DND-41 (cell line): ENCODE results near the gene THRB.

Source experiments
- ATAC-seq: fragments of 200-7000 bp; cut with Tn5 transposase; 3 replicates; pipeline ENCODE4 v1.9.1; 2021; ENCODE audit warnings: low read depth; ENCODE audit not compliant: insufficient read depth
- DNase-seq: peaks from one replicate; pipeline ENCODE4 v3.0.0-alpha.2; 2020
- H2AFZ ChIP-seq: 2 replicates; pipeline ENCODE4 v1.6.0; 2012; ENCODE audit warnings: low read depth, low read length
- H3K27ac ChIP-seq: 2 replicates; pipeline ENCODE4 v1.5.1; 2012; ENCODE audit warnings: low read length, inconsistent platforms
- H3K27me3 ChIP-seq: fragments of 200-600 bp; sonication (generic); 2 replicates; pipeline ENCODE4 v1.6.0; 2012; ENCODE audit warnings: low read length, mild to moderate bottlenecking, inconsistent platforms; ENCODE audit not compliant: insufficient read depth, poor library complexity
- H3K36me3 ChIP-seq: 2 replicates; pipeline ENCODE4 v1.5.1; 2012; ENCODE audit warnings: low read length, inconsistent platforms; ENCODE audit not compliant: insufficient read depth
- H3K4me1 ChIP-seq: 2 replicates; pipeline ENCODE4 v1.5.1; 2012; ENCODE audit warnings: mild to moderate bottlenecking, low read length; ENCODE audit not compliant: insufficient read depth
- H3K4me2 ChIP-seq: 2 replicates; pipeline ENCODE4 v1.6.0; 2012; ENCODE audit warnings: mild to moderate bottlenecking, moderate library complexity, low read length, inconsistent platforms; ENCODE audit not compliant: insufficient read depth
- H3K4me3 ChIP-seq, 2 experiments: fragments of 200-600 bp in 1 of 2; shearing (Covaris generic) in 1 of 2; 2 replicates each; pipeline ENCODE4 v1.5.1; 2012 to 2016; ENCODE audit warnings: inconsistent platforms in 2 of 2, low read length in 2 of 2, mild to moderate bottlenecking in 2 of 2, low read depth in 1 of 2, moderate library complexity in 1 of 2
- H3K79me2 ChIP-seq: 2 replicates; pipeline ENCODE4 v1.6.0; 2012; ENCODE audit warnings: low read length, inconsistent platforms; ENCODE audit not compliant: insufficient read depth
- H3K9ac ChIP-seq: 2 replicates; pipeline ENCODE4 v1.6.0; 2012; ENCODE audit warnings: low read depth, mild to moderate bottlenecking, inconsistent platforms, low read length, moderate library complexity
- H3K9me3 ChIP-seq: 2 replicates; pipeline ENCODE4 v1.5.1; 2012; ENCODE audit warnings: low read length, moderate library complexity, mild to moderate bottlenecking, inconsistent platforms; ENCODE audit not compliant: insufficient read depth, severe bottlenecking
- H4K20me1 ChIP-seq: 2 replicates; pipeline ENCODE4 v1.6.0; 2012; ENCODE audit warnings: low read length; ENCODE audit not compliant: insufficient read depth
- CTCF ChIP-seq: IDR thresholded peaks from 2 replicates; pipeline ENCODE4 v1.5.1; 2012; ENCODE audit warnings: borderline replicate concordance, low read length, moderate library complexity, mild to moderate bottlenecking; ENCODE audit not compliant: poor library complexity, severe bottlenecking; ENCODE audit errors: extremely low read depth
- EZH2 ChIP-seq: IDR thresholded peaks from 3 replicates; pipeline ENCODE4 v1.6.1; 2012; ENCODE audit warnings: borderline replicate concordance, low read depth, mild to moderate bottlenecking, moderate library complexity, low read length, inconsistent platforms; ENCODE audit not compliant: severe bottlenecking

The THRB gene

DNA sequence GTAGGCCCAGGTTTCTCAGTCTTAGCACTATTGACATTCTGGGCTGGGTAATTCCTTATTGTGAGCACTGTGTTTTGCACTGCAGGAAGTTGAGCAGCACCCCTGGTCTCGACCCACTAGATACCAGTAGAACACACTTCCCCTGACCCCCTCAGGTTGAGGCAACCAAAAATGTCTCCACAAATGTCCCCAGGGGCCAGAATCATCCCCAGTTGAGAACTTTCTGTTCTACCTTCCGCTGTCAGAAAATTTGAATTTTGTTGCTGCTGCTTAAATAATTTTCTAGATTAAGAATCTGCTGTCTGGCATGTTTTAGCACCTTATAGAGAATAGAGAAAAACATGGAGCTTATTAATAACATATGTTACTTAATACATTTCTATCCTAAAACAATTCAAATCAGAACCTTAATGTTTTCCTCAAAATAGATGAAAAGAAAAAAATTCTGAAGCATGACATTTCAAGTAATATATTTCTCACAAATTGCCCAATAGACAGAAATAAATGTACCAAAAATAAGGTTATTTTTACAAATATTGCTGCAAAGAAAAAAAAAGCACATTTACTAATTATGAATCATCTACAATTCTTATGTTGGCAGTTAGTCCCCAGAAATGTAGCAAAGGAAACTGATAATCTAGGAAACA, 13.2 kb upstream of the THRB start:
- TF ChIP-seq EZH2 (no peak), CTCF (no peak)
- DNase-seq (no peak), ATAC-seq (no peak)
- Histone ChIP-seq H3K27ac (no peak overlapping the region), H3K9me3 (no peaks in the 10 kb centered on the region), H3K9ac (no peak overlapping the region), H2AFZ (no peak overlapping the region), H3K4me1 (no peaks in the 10 kb centered on the region), H3K27me3 (no peaks in the 10 kb centered on the region), H4K20me1 (no peaks in the 10 kb centered on the region), H3K4me3 (no peak overlapping the region), H3K79me2 (no peaks in the 10 kb centered on the region), H3K4me2 (no peak overlapping the region), H3K36me3 (no peaks in the 10 kb centered on the region)

DNA sequence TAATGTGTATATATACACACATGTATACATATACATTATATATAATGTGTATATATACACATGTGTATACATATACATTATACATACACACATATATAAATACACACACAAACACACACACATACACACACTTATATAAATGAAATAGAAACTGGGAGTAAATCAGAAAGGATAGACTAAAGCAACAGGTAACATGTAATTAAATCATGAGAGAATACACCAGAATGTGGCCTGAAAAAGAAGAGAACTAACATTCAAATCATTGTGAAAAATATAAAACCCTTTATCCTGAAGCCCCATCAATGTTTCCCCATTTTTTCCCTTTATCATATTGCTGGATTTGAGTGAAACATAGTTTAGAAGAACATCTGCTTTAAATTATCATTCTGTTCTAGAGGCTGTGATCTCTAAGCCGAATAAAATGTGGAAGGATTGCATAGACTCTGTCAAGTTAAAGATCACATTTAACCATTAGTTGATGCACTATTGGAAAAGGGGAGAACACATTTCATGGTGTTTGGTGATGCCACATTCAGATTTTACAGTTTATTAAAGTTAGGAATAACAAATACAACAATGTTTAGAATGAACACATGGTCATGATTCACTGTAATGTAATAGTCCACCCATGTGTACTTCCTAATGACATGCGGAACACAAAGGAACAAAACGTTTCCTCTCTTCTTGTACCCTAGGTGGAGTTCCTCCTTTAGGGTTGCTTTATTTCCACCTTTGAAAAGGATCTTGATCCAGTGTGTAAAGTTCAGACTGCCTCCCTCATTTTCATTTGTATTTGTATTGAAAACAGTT, 12.5 kb upstream of the THRB start:
- no peaks in the 10 kb centered on the region for H3K27me3 ChIP-seq
- no peaks in the 10 kb centered on the region for H3K79me2 ChIP-seq
- H3K4me1 ChIP-seq, result no peaks in the 10 kb centered on the region
- H3K4me3 ChIP-seq, result no peak overlapping the region
- ATAC-seq (no peak), DNase-seq (no peak)
- no peak overlapping the region for H3K4me2 ChIP-seq
- no peak overlapping the region for H2AFZ ChIP-seq
- H3K9ac ChIP-seq, result no peak overlapping the region
- no peaks in the 10 kb centered on the region for H3K36me3 ChIP-seq
- no peaks in the 10 kb centered on the region for H3K9me3 ChIP-seq
- no peak overlapping the region for H3K27ac ChIP-seq
- H4K20me1 ChIP-seq, result no peaks in the 10 kb centered on the region
- TF ChIP-seq EZH2 (no peak), CTCF (no peak)

GRCh38 chr3:24505691-24506550, 11.3 kb upstream of the THRB start:
- no peaks in the 10 kb centered on the region for H3K27me3 ChIP-seq
- H4K20me1 ChIP-seq, result no peaks in the 10 kb centered on the region
- no peak overlapping the region for H3K9ac ChIP-seq
- H3K4me1 ChIP-seq, result no peaks in the 10 kb centered on the region
- H3K79me2 ChIP-seq, result no peaks in the 10 kb centered on the region
- TF ChIP-seq CTCF (no peak), EZH2 (no peak)
- no peak overlapping the region for H3K4me2 ChIP-seq
- no peak overlapping the region for H3K4me3 ChIP-seq
- ATAC-seq (no peak), DNase-seq (no peak)
- no peaks in the 10 kb centered on the region for H3K36me3 ChIP-seq
- no peaks in the 10 kb centered on the region for H3K9me3 ChIP-seq
- no peak overlapping the region for H3K27ac ChIP-seq
- no peak overlapping the region for H2AFZ ChIP-seq
